GM23338 (cell line): ENCODE data around the gene PITPNC1. TPM values are rescaled to one million over a fixed set of nuclear protein-coding genes. Genes with fewer than 3 reads are reported as not detected.

Experiments
- ATAC-seq: fragments of 200-7000 bp; cut with Tn5 transposase; 3 replicates; pipeline ENCODE4 v1.9.1; 2020
- DNase-seq: peaks from one replicate; pipeline ENCODE4 v3.0.0-alpha.2; 2015; ENCODE audit warnings: low spot score
- H2AFZ ChIP-seq: fragments of 200-600 bp; sonication (generic); 2 replicates; pipeline ENCODE4 v1.8.0; 2016; ENCODE audit warnings: antibody characterized with exemption, mild to moderate bottlenecking, moderate library complexity
- H3F3A ChIP-seq: fragments of 200-600 bp; sonication (generic); replicated peaks from 2 replicates; pipeline ENCODE4 v1.8.0; 2017; ENCODE audit warnings: antibody characterized with exemption, mixed run types, low read depth
- H3K27ac ChIP-seq: fragments of 200-600 bp; sonication (generic); 2 replicates; pipeline ENCODE4 v1.6.1; 2016; ENCODE audit warnings: low read depth
- H3K27me3 ChIP-seq: fragments of 200-600 bp; sonication (generic); 2 replicates; pipeline ENCODE4 v1.8.0; 2016; ENCODE audit warnings: mild to moderate bottlenecking, mixed run types, moderate library complexity; ENCODE audit not compliant: insufficient read depth
- H3K36me3 ChIP-seq: fragments of 200-600 bp; sonication (generic); 2 replicates; pipeline ENCODE4 v1.8.0; 2016; ENCODE audit warnings: mild to moderate bottlenecking; ENCODE audit not compliant: insufficient read depth
- H3K4me1 ChIP-seq: fragments of 200-600 bp; sonication (generic); 2 replicates; pipeline ENCODE4 v1.8.0; 2016; ENCODE audit warnings: mild to moderate bottlenecking, moderate library complexity; ENCODE audit not compliant: insufficient read depth
- H3K4me2 ChIP-seq: fragments of 200-600 bp; sonication (generic); 2 replicates; pipeline ENCODE4 v1.7.1; 2017; ENCODE audit warnings: mixed run types
- H3K4me3 ChIP-seq: fragments of 200-600 bp; sonication (generic); 2 replicates; pipeline ENCODE4 v1.6.1; 2016; ENCODE audit warnings: mixed run types
- H3K79me2 ChIP-seq: fragments of 200-600 bp; sonication (generic); replicated peaks from 2 replicates; pipeline ENCODE4 v1.8.0; 2017; ENCODE audit warnings: mild to moderate bottlenecking; ENCODE audit not compliant: insufficient read depth
- H3K9me2 ChIP-seq: fragments of 200-600 bp; sonication (generic); 2 replicates; pipeline ENCODE4 v1.8.0; 2017; ENCODE audit not compliant: insufficient read depth
- H4K20me1 ChIP-seq: fragments of 200-600 bp; sonication (generic); replicated peaks from 2 replicates; pipeline ENCODE4 v1.8.0; 2017; ENCODE audit warnings: mild to moderate bottlenecking; ENCODE audit not compliant: insufficient read depth
- H3K27ac Mint-ChIP-seq: 2 replicates; pipeline ENCODE4 v1.8.0; 2020; ENCODE audit warnings: inconsistent platforms, mild to moderate bottlenecking, moderate library complexity, mixed read lengths
- H3K27me3 Mint-ChIP-seq: 3 replicates; pipeline ENCODE4 v1.8.0; 2022; ENCODE audit warnings: low read depth, mild to moderate bottlenecking, moderate library complexity, mixed read lengths, inconsistent platforms; ENCODE audit not compliant: insufficient read depth, poor library complexity
- H3K36me3 Mint-ChIP-seq: 3 replicates; pipeline ENCODE4 v1.8.0; 2021; ENCODE audit warnings: low read depth, mild to moderate bottlenecking, inconsistent platforms, moderate library complexity, mixed read lengths
- H3K4me1 Mint-ChIP-seq: 3 replicates; pipeline ENCODE4 v1.8.0; 2020; ENCODE audit warnings: mild to moderate bottlenecking, inconsistent platforms, mixed read lengths
- H3K4me3 Mint-ChIP-seq: 3 replicates; pipeline ENCODE4 v1.8.0; 2021; ENCODE audit warnings: moderate library complexity, mild to moderate bottlenecking, inconsistent platforms, mixed read lengths
- H3K9me3 Mint-ChIP-seq: 3 replicates; pipeline ENCODE4 v1.8.0; 2020; ENCODE audit warnings: moderate library complexity, mild to moderate bottlenecking, inconsistent platforms, mixed read lengths
- CREB1 ChIP-seq: fragments of 250-450 bp; sonication (Bioruptor Pico); IDR thresholded peaks from 2 replicates; pipeline ENCODE4 v1.5.0; 2020; ENCODE audit warnings: low read depth, mild to moderate bottlenecking, moderate library complexity
- CTCF ChIP-seq, 2 experiments: fragments of 200-600 bp in 1 of 2; sonication (generic) in 1 of 2; conservative IDR thresholded peaks; 2 replicates each; pipeline versions ENCODE4 v1.5.1 to v1.6.1; 2016 to 2017; ENCODE audit warnings: antibody characterized with exemption in 2 of 2, low read depth in 2 of 2, mild to moderate bottlenecking in 2 of 2, moderate library complexity in 1 of 2
- ETS1 ChIP-seq: IDR thresholded peaks from 2 replicates; pipeline ENCODE4 v1.6.1; 2016; ENCODE audit warnings: antibody characterized with exemption
- EZH2 ChIP-seq: fragments of 200-600 bp; sonication (generic); IDR thresholded peaks from one replicate; pipeline ENCODE4 v1.8.0; 2017; ENCODE audit warnings: antibody characterized with exemption, mild to moderate bottlenecking, low read depth; ENCODE audit not compliant: unreplicated experiment
- EZH2phosphoT487 ChIP-seq: fragments of 200-600 bp; sonication (generic); IDR thresholded peaks from one replicate; pipeline ENCODE4 v1.8.1; 2018; ENCODE audit warnings: antibody characterized with exemption; ENCODE audit not compliant: unreplicated experiment
- JUNB ChIP-seq: IDR thresholded peaks from one replicate; pipeline ENCODE4 v1.6.1; 2016; ENCODE audit warnings: antibody characterized with exemption; ENCODE audit not compliant: unreplicated experiment
- NANOG ChIP-seq: IDR thresholded peaks from 2 replicates; pipeline ENCODE4 v1.6.1; 2016; ENCODE audit warnings: antibody characterized with exemption, borderline replicate concordance
- POLR2AphosphoS5 ChIP-seq: IDR thresholded peaks from 2 replicates; pipeline ENCODE4 v1.6.1; 2016; ENCODE audit warnings: antibody characterized with exemption, low read depth
- STAT1 ChIP-seq: IDR thresholded peaks from one replicate; pipeline ENCODE4 v1.6.1; 2016; ENCODE audit warnings: antibody characterized with exemption; ENCODE audit not compliant: unreplicated experiment
- ZNF114 ChIP-seq: fragments of 250-450 bp; sonication (Bioruptor Pico); IDR thresholded peaks from 2 replicates; pipeline ENCODE4 v1.5.0; 2020; ENCODE audit warnings: mild to moderate bottlenecking, moderate library complexity
- ZNF331 ChIP-seq: fragments of 250-450 bp; sonication (Bioruptor Pico); IDR thresholded peaks from 2 replicates; pipeline ENCODE4 v1.5.0; 2020; ENCODE audit warnings: low read depth, mild to moderate bottlenecking, moderate library complexity
- polyA plus RNA-seq: library from polyadenylated mRNA; unstranded; fragments of >200 nt; fragmentation: Nextera tagmentation; extraction: Ambion mirVana; gene quantifications from 2 replicates; pipeline ENCODE4 v1.2.1, GENCODE V29; 2016
- total RNA-seq: library from RNA; depleted of rRNA; stranded (reverse); fragments of >200 nt; shearing (Covaris generic); gene quantifications from 2 replicates; pipeline ENCODE4 v1.2.3, GENCODE V29; 2014
- TF ChIP-seq, protein P1 (sequence below): IDR thresholded peaks from one replicate; pipeline ENCODE4 v1.6.1; 2018; ENCODE audit warnings: antibody characterized with exemption; ENCODE audit not compliant: unreplicated experiment
- TF ChIP-seq, protein P2 (sequence below): fragments of 250-450 bp; sonication (Bioruptor Pico); IDR thresholded peaks from 2 replicates; pipeline ENCODE4 v1.5.0; 2020; ENCODE audit warnings: mild to moderate bottlenecking, moderate library complexity

PITPNC1 gene
- total and polyA plus RNA-seq, 2 experiments from 2014 or later = 23.0 to 32.6 TPM

GRCh38 chr17:67666028-67666427 lies 288.9 kb downstream of the PITPNC1 start:
- ATAC-seq (no peak), DNase-seq (no peak)
- H3K4me1 Mint-ChIP-seq = no peaks in the 10 kb centered on the region
- H3F3A ChIP-seq = no peaks in the 10 kb centered on the region
- no peak overlapping the region for H3K27ac Mint-ChIP-seq
- no peak overlapping the region for H3K4me3 Mint-ChIP-seq
- H3K9me3 Mint-ChIP-seq = peaks cover 5% of the 10 kb centered on the region; the same call in 2 of the 3 replicates
- H3K36me3 Mint-ChIP-seq = peaks cover 22% of the 10 kb centered on the region
- no peak overlapping the region for H3K4me3 ChIP-seq
- H3K79me2 ChIP-seq = no peaks in the 10 kb centered on the region; the same call in 1 of the 2 replicates
- no peak overlapping the region for H2AFZ ChIP-seq
- TF ChIP-seq ZNF114 (no peak), EZH2phosphoT487 (no peak), ZNF331 (CRISPR knock-in tag) (no peak), ETS1 (no peak), POLR2AphosphoS5 (no peak), NANOG (no peak), JUNB (no peak), CTCF (conservative IDR thresholded peaks at IDR 0.05; ENCODE audit: low read depth in 2 of 2) (no peak), EZH2 (no peak), CREB1 (CRISPR knock-in tag) (no peak), STAT1 (no peak)
- TF ChIP-seq, protein P1, sequence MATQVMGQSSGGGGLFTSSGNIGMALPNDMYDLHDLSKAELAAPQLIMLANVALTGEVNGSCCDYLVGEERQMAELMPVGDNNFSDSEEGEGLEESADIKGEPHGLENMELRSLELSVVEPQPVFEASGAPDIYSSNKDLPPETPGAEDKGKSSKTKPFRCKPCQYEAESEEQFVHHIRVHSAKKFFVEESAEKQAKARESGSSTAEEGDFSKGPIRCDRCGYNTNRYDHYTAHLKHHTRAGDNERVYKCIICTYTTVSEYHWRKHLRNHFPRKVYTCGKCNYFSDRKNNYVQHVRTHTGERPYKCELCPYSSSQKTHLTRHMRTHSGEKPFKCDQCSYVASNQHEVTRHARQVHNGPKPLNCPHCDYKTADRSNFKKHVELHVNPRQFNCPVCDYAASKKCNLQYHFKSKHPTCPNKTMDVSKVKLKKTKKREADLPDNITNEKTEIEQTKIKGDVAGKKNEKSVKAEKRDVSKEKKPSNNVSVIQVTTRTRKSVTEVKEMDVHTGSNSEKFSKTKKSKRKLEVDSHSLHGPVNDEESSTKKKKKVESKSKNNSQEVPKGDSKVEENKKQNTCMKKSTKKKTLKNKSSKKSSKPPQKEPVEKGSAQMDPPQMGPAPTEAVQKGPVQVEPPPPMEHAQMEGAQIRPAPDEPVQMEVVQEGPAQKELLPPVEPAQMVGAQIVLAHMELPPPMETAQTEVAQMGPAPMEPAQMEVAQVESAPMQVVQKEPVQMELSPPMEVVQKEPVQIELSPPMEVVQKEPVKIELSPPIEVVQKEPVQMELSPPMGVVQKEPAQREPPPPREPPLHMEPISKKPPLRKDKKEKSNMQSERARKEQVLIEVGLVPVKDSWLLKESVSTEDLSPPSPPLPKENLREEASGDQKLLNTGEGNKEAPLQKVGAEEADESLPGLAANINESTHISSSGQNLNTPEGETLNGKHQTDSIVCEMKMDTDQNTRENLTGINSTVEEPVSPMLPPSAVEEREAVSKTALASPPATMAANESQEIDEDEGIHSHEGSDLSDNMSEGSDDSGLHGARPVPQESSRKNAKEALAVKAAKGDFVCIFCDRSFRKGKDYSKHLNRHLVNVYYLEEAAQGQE = no peak
- TF ChIP-seq, protein P2, sequence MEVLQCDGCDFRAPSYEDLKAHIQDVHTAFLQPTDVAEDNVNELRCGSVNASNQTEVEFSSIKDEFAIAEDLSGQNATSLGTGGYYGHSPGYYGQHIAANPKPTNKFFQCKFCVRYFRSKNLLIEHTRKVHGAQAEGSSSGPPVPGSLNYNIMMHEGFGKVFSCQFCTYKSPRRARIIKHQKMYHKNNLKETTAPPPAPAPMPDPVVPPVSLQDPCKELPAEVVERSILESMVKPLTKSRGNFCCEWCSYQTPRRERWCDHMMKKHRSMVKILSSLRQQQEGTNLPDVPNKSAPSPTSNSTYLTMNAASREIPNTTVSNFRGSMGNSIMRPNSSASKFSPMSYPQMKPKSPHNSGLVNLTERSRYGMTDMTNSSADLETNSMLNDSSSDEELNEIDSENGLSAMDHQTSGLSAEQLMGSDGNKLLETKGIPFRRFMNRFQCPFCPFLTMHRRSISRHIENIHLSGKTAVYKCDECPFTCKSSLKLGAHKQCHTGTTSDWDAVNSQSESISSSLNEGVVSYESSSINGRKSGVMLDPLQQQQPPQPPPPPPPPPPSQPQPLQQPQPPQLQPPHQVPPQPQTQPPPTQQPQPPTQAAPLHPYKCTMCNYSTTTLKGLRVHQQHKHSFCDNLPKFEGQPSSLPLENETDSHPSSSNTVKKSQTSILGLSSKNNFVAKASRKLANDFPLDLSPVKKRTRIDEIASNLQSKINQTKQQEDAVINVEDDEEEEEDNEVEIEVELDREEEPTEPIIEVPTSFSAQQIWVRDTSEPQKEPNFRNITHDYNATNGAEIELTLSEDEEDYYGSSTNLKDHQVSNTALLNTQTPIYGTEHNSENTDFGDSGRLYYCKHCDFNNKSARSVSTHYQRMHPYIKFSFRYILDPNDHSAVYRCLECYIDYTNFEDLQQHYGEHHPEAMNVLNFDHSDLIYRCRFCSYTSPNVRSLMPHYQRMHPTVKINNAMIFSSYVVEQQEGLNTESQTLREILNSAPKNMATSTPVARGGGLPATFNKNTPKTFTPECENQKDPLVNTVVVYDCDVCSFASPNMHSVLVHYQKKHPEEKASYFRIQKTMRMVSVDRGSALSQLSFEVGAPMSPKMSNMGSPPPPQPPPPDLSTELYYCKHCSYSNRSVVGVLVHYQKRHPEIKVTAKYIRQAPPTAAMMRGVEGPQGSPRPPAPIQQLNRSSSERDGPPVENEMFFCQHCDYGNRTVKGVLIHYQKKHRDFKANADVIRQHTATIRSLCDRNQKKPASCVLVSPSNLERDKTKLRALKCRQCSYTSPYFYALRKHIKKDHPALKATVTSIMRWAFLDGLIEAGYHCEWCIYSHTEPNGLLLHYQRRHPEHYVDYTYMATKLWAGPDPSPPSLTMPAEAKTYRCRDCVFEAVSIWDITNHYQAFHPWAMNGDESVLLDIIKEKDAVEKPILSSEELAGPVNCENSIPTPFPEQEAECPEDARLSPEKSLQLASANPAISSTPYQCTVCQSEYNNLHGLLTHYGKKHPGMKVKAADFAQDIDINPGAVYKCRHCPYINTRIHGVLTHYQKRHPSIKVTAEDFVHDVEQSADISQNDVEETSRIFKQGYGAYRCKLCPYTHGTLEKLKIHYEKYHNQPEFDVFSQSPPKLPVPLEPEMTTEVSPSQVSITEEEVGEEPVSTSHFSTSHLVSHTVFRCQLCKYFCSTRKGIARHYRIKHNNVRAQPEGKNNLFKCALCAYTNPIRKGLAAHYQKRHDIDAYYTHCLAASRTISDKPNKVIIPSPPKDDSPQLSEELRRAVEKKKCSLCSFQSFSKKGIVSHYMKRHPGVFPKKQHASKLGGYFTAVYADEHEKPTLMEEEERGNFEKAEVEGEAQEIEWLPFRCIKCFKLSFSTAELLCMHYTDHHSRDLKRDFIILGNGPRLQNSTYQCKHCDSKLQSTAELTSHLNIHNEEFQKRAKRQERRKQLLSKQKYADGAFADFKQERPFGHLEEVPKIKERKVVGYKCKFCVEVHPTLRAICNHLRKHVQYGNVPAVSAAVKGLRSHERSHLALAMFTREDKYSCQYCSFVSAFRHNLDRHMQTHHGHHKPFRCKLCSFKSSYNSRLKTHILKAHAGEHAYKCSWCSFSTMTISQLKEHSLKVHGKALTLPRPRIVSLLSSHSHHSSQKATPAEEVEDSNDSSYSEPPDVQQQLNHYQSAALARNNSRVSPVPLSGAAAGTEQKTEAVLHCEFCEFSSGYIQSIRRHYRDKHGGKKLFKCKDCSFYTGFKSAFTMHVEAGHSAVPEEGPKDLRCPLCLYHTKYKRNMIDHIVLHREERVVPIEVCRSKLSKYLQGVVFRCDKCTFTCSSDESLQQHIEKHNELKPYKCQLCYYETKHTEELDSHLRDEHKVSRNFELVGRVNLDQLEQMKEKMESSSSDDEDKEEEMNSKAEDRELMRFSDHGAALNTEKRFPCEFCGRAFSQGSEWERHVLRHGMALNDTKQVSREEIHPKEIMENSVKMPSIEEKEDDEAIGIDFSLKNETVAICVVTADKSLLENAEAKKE (CRISPR knock-in tag) = no peak
- no peaks in the 10 kb centered on the region for H3K27me3 ChIP-seq
- no peaks in the 10 kb centered on the region; the same call in 1 of the 2 replicates for H3K36me3 ChIP-seq
- H3K9me2 ChIP-seq = 0 out of 2 replicates have a peak, but pooled peaks cover 7% of the 10 kb centered on the region
- no peaks in the 10 kb centered on the region for H3K4me1 ChIP-seq
- no peaks in the 10 kb centered on the region; the same call in 1 of the 2 replicates for H4K20me1 ChIP-seq
- peaks cover 7% of the 10 kb centered on the region for H3K27me3 Mint-ChIP-seq
- no peak overlapping the region for H3K4me2 ChIP-seq
- no peak overlapping the region for H3K27ac ChIP-seq
